Breast epithelium (tissue), 3 donors: Measurements from ENCODE around the gene C8G.

Source experiments
- CTCF ChIP-seq, 3 donors: fragments of 450-650 bp; IDR thresholded peaks; one replicate each; pipeline ENCODE4 v1.5.1; 2016 to 2017; ENCODE audit warnings: antibody characterized with exemption in 3 of 3, mild to moderate bottlenecking in 3 of 3, moderate library complexity in 3 of 3
- POLR2A ChIP-seq: fragments of 450-650 bp; IDR thresholded peaks from one replicate; pipeline ENCODE4 v1.6.1; 2016; ENCODE audit warnings: antibody characterized with exemption, mild to moderate bottlenecking, moderate library complexity

GRCh38 chr9:136952321-136952850 lies 7.3 kb downstream of the C8G start:
- TF ChIP-seq POLR2A (no peak), CTCF (IDR thresholded peaks at IDR 0.05) (no peak)
